K562 (cell line): Measurements from ENCODE around the gene CAPZB. TPM values are rescaled to one million over a fixed set of nuclear protein-coding genes. Genes with fewer than 3 reads are reported as not detected.

ENCODE experiments used
- AFF4 ChIP-seq: sonication (generic); formaldehyde crosslinking; IDR thresholded peaks from 2 replicates; pipeline ENCODE4 v1.8.0; 2023; ENCODE audit warnings: mild to moderate bottlenecking, missing genetic modification reagents
- ARID4B ChIP-seq: sonication (generic); formaldehyde crosslinking; IDR thresholded peaks from 2 replicates; pipeline ENCODE4 v1.8.0; 2022; ENCODE audit warnings: mild to moderate bottlenecking, missing genetic modification reagents
- COPS2 ChIP-seq: fragments of 450-650 bp; conservative IDR thresholded peaks from 2 replicates; pipeline ENCODE4 v1.6.1; 2016; ENCODE audit warnings: mild to moderate bottlenecking, moderate library complexity
- EP400 ChIP-seq: fragments of 450-650 bp; IDR thresholded peaks from 2 replicates; pipeline ENCODE4 v1.6.1; 2017; ENCODE audit warnings: antibody characterized with exemption, mild to moderate bottlenecking, moderate library complexity
- FUS ChIP-seq: fragments of 200-400 bp; formaldehyde crosslinking; optimal IDR thresholded peaks from 2 replicates; pipeline ENCODE3; 2017; ENCODE audit warnings: low read depth, low read length
- GATAD2A ChIP-seq: fragments of 450-650 bp; IDR thresholded peaks from 2 replicates; pipeline ENCODE4 v1.6.1; 2017
- HDAC3 ChIP-seq: fragments of 450-650 bp; IDR thresholded peaks from 2 replicates; pipeline ENCODE4 v1.6.1; 2018; ENCODE audit warnings: borderline replicate concordance, mild to moderate bottlenecking, moderate library complexity; ENCODE audit not compliant: partially characterized antibody
- MXI1 ChIP-seq: IDR thresholded peaks from 2 replicates; pipeline ENCODE4 v1.6.1; 2011; ENCODE audit warnings: low read depth, mild to moderate bottlenecking, improper control_type of control experiment, low read length
- MYNN ChIP-seq, 2 experiments: sonication (generic); formaldehyde crosslinking in 1 of 2; IDR thresholded peaks; 2 replicates each; pipeline versions ENCODE4 v1.5.0 to v1.6.1; 2016 to 2020; ENCODE audit warnings: antibody characterized with exemption in 1 of 2, missing genetic modification reagents in 1 of 2
- NBN ChIP-seq: fragments of 450-650 bp; IDR thresholded peaks from 2 replicates; pipeline ENCODE4 v1.6.1; 2016; ENCODE audit warnings: low read depth, mild to moderate bottlenecking
- NR2C1 ChIP-seq, 2 experiments: fragments of 450-650 bp; IDR thresholded peaks; 2 replicates each; pipeline ENCODE4 v1.6.1; 2017; ENCODE audit warnings: mild to moderate bottlenecking in 2 of 2, antibody characterized with exemption in 1 of 2, inconsistent platforms in 1 of 2, missing compliant biosample characterization in 1 of 2, missing genetic modification characterization in 1 of 2
- POLR3A ChIP-seq: IDR thresholded peaks from 2 replicates; pipeline ENCODE4 v1.6.1; 2011; ENCODE audit warnings: borderline replicate concordance, mild to moderate bottlenecking, moderate library complexity; ENCODE audit not compliant: insufficient read length, insufficient read depth; ENCODE audit errors: extremely low read depth
- PRMT5 ChIP-seq: sonication (generic); formaldehyde crosslinking; IDR thresholded peaks from 2 replicates; pipeline ENCODE4 v1.5.0; 2020; ENCODE audit warnings: missing genetic modification reagents
- SRSF3 ChIP-seq: fragments of 200-400 bp; formaldehyde crosslinking; IDR thresholded peaks from 2 replicates; pipeline ENCODE4 v1.6.1; 2016; ENCODE audit warnings: mild to moderate bottlenecking, low read length, moderate library complexity; ENCODE audit not compliant: insufficient read depth
- TCFL5 ChIP-seq: fragments of 250-450 bp; sonication (Bioruptor Pico); conservative IDR thresholded peaks from 2 replicates; pipeline ENCODE4 v1.6.1; 2021; ENCODE audit warnings: mild to moderate bottlenecking, moderate library complexity, matching md5 sums
- ZNF165 ChIP-seq: fragments of 250-450 bp; sonication (Bioruptor Pico); IDR thresholded peaks from 2 replicates; pipeline ENCODE4 v1.4.0; 2020; ENCODE audit warnings: borderline replicate concordance
- ZNF175 ChIP-seq: fragments of 200-800 bp; sonication (Bioruptor generic); IDR thresholded peaks from 2 replicates; pipeline ENCODE4 v1.6.1; 2016; ENCODE audit warnings: low read depth, mild to moderate bottlenecking, missing genetic modification characterization, missing compliant biosample characterization
- ZNF695 ChIP-seq: fragments of 450-650 bp; formaldehyde crosslinking; IDR thresholded peaks from 2 replicates; pipeline ENCODE4 v1.4.0; 2020; ENCODE audit warnings: mild to moderate bottlenecking, moderate library complexity
- polyA plus RNA-seq, 8 experiments: library from polyadenylated mRNA; depleted of rRNA in 4 of 8; stranded (reverse) in 5 of 8; unstranded in 3 of 8; fragments of >200 nt; fragmentation: Nextera tagmentation in 2 of 8; fragmentation: Illumina TruSeq in 1 of 8; extraction: Ambion mirVana in 2 of 8; extraction: Trizol in 1 of 8; gene quantifications; 2 replicates each; pipeline versions ENCODE4 v1.2.1 to v1.2.3, GENCODE V29; 2011 to 2014; ENCODE audit warnings: inconsistent platforms in 1 of 8, missing spikeins in 1 of 8
- total RNA-seq, 7 experiments: library from RNA; depleted of rRNA in 6 of 7; stranded (reverse); fragments of >200 nt in 6 of 7; fragmentation: Illumina TruSeq in 2 of 7; extraction: Trizol in 2 of 7; gene quantifications; 2 replicates each; pipeline versions ENCODE4 v1.2.1 to v1.2.3, GENCODE V29; 2011 to 2021; ENCODE audit warnings: low replicate concordance in 1 of 7

The CAPZB gene
- total and polyA plus RNA-seq, 9 of the 15 experiments (the other 6 are each of a cell fraction or from before 2014, with no cell fraction given), result 57.6 to 297 (median 125) TPM

- TF ChIP-seq GATAD2A (peak; percentile 95; the same call in 1 of the 2 replicates), NR2C1 (IDR thresholded peaks at IDR 0.05) (no peak), NR2C1 (tag; IDR thresholded peaks at IDR 0.05) (peak; percentile 41; the same call in 1 of the 2 replicates), ARID4B (CRISPR knock-in tag) (no peak), MYNN (IDR thresholded peaks at IDR 0.05) (peak; percentile 48; the same call in 1 of the 2 replicates), MYNN (CRISPR knock-in tag; IDR thresholded peaks at IDR 0.05) (no peak), ZNF175 (CRISPR knock-in tag) (no peak), SRSF3 (no peak), POLR3A (no peak), PRMT5 (no peak), TCFL5 (CRISPR knock-in tag) (no peak), FUS (no peak), MXI1 (no peak), COPS2 (no peak), EP400 (no peak), ZNF695 (CRISPR knock-in tag) (no peak), ZNF165 (CRISPR knock-in tag) (no peak), HDAC3 (no peak), AFF4 (CRISPR knock-in tag) (no peak), NBN (no peak; the same call in 1 of the 2 replicates)
Observed at GRCh38 chr1:19407494-19408096, 77.7 kb downstream of the CAPZB start (continued).
